Body of pancreas (tissue), 4 donors: ENCODE data around the gene NOX4. TPM values are rescaled to one million over a fixed set of nuclear protein-coding genes. Genes with fewer than 3 reads are reported as not detected.
"Not testable (repeated sequence)": the region's sequence is repeated elsewhere in the genome, so short reads cannot be mapped to it uniquely, and the experiment has no call there.

ENCODE experiments used
- ATAC-seq: fragments of 150-250 bp; one replicate; pipeline ENCODE4 v1.9.1; 2016
- DNase-seq, 4 donors: peaks; one replicate each; pipeline ENCODE4 v3.0.0-alpha.2; 2019
- H3K27ac ChIP-seq, 4 donors: fragments of 200-600 bp; sonication (generic); 1 replicate in 3 of 4; 2 replicates in 1 of 4; pipeline versions ENCODE4 v1.5.1 to v1.6.1; 2016 to 2019; ENCODE audit warnings: mild to moderate bottlenecking in 1 of 4, mixed read lengths in 1 of 4, moderate library complexity in 1 of 4
- H3K27me3 ChIP-seq, 2 donors: fragments of 200-600 bp; sonication (generic); one replicate each; pipeline ENCODE4 v1.6.0; 2016; ENCODE audit warnings: mild to moderate bottlenecking in 1 of 2
- H3K36me3 ChIP-seq, 2 donors: fragments of 200-600 bp; sonication (generic); replicated peaks in 1 of 2; 2 replicates each; pipeline ENCODE4 v1.5.1; 2016; ENCODE audit warnings: low read depth in 2 of 2; ENCODE audit not compliant: insufficient read depth in 1 of 2
- H3K4me1 ChIP-seq: fragments of 200-600 bp; sonication (generic); one replicate; pipeline ENCODE4 v1.6.0; 2016
- H3K4me3 ChIP-seq, 2 donors: fragments of 200-600 bp; sonication (generic); 1 replicate in 1 of 2; 2 replicates in 1 of 2; pipeline ENCODE4 v1.5.1; 2016 to 2019
- H3K9me3 ChIP-seq, 3 donors: fragments of 200-600 bp; sonication (generic); 1 replicate in 2 of 3; 2 replicates in 1 of 3; pipeline ENCODE4 v1.5.1; 2016
- CTCF ChIP-seq, 7 experiments: fragments of 450-650 bp in 4 of 7; fragments of 200-600 bp in 3 of 7; sonication (generic) in 3 of 7; IDR thresholded peaks; one replicate each; pipeline ENCODE4 v1.5.1; 2016 to 2019; ENCODE audit warnings: antibody characterized with exemption in 7 of 7
- POLR2A ChIP-seq, 3 donors: fragments of 450-650 bp; IDR thresholded peaks; one replicate each; pipeline ENCODE4 v1.6.1; 2016; ENCODE audit warnings: antibody characterized with exemption in 3 of 3, mild to moderate bottlenecking in 2 of 3
- WGBS, 2 donors: methylation state at CpG; one replicate each; pipeline ENCODE4 v1.1.5; 2017; 5-methylcytosine and 5-hydroxymethylcytosine counted together
- intact Hi-C: fragments of 100-400 bp; cut with DNase I; formaldehyde crosslinking; loops from one replicate; pipeline ENCODE4 v1.15.1; 2023
- total RNA-seq, 2 donors: library from RNA; depleted of rRNA; stranded (reverse); fragments of >200 nt; gene quantifications; one replicate each; pipeline ENCODE4 v1.1.0, GENCODE V29; 2016

NOX4 gene
- total RNA-seq, 2 donors from 2014 or later: 0.78 TPM; not detected in 1

- DNase-seq: no peak
- H3K4me3 ChIP-seq: no peak overlapping the region
- intact Hi-C loops: no loop called here
- no peaks in the 10 kb centered on the region for H3K9me3 ChIP-seq
- H3K4me1 ChIP-seq: no peaks in the 10 kb centered on the region
- H3K27me3 ChIP-seq: no peaks in the 10 kb centered on the region
- no peak overlapping the region for H3K27ac ChIP-seq
- TF ChIP-seq POLR2A (IDR thresholded peaks at IDR 0.05) (no peak), CTCF (IDR thresholded peaks at IDR 0.05) (no peak)
- no peaks in the 10 kb centered on the region for H3K36me3 ChIP-seq
- 39 to 50% methylated on average over 2 of the region's 2 CpGs for WGBS, 2 donors
- ATAC-seq: no peak
Measured at GRCh38 chr11:89361734-89362133, 129.4 kb downstream of the NOX4 start.

GRCh38 chr11:89359208-89359607 is 132.0 kb downstream of the NOX4 start:
- H3K4me3 ChIP-seq, H3K27me3 ChIP-seq, ATAC-seq, H3K27ac ChIP-seq, H3K4me1 ChIP-seq, H3K9me3 ChIP-seq, H3K36me3 ChIP-seq, intact Hi-C loops, DNase-seq: not testable (repeated sequence)

GRCh38 chr11:89358761-89359160 is 132.4 kb downstream of the NOX4 start:
- 30 to 39% methylated on average over 4 of the region's 4 CpGs for WGBS, 2 donors
- H3K9me3 ChIP-seq: no peaks in the 10 kb centered on the region
- no peaks in the 10 kb centered on the region for H3K4me1 ChIP-seq
- no peak overlapping the region for H3K4me3 ChIP-seq
- TF ChIP-seq CTCF (IDR thresholded peaks at IDR 0.05): no peak
- no peak for TF ChIP-seq POLR2A (IDR thresholded peaks at IDR 0.05)
- no peak overlapping the region for H3K27ac ChIP-seq
- H3K27me3 ChIP-seq: no peaks in the 10 kb centered on the region
- DNase-seq: no peak
- intact Hi-C loops: no loop called here
- ATAC-seq: no peak
- H3K36me3 ChIP-seq: no peaks in the 10 kb centered on the region

GRCh38 chr11:89355646-89356045 is 135.5 kb downstream of the NOX4 start:
- H3K27ac ChIP-seq: no peak overlapping the region
- no peaks in the 10 kb centered on the region for H3K4me1 ChIP-seq
- no peaks in the 10 kb centered on the region for H3K36me3 ChIP-seq
- DNase-seq (no peak), ATAC-seq (no peak)
- WGBS, 2 donors: 79 to 88% methylated on average over 1 of the region's 1 CpG
- intact Hi-C loops: no loop called here
- no peaks in the 10 kb centered on the region for H3K27me3 ChIP-seq
- TF ChIP-seq POLR2A (IDR thresholded peaks at IDR 0.05) (no peak), CTCF (IDR thresholded peaks at IDR 0.05) (no peak)
- H3K4me3 ChIP-seq: no peak overlapping the region
- H3K9me3 ChIP-seq: no peaks in the 10 kb centered on the region

- H3K27me3 ChIP-seq, DNase-seq, H3K36me3 ChIP-seq, ATAC-seq, H3K9me3 ChIP-seq, H3K4me3 ChIP-seq, H3K4me1 ChIP-seq, H3K27ac ChIP-seq, intact Hi-C loops: not testable (repeated sequence)
- WGBS, 2 donors: 73 to 80% methylated on average over 2 of the region's 2 CpGs
Measured at GRCh38 chr11:89354513-89354912, 136.7 kb downstream of the NOX4 start.

- ATAC-seq (no peak), DNase-seq (no peak)
- Histone ChIP-seq H3K4me1 (no peaks in the 10 kb centered on the region), H3K4me3 (no peak overlapping the region), H3K9me3 (no peaks in the 10 kb centered on the region), H3K27ac (no peak overlapping the region), H3K27me3 (no peaks in the 10 kb centered on the region), H3K36me3 (no peaks in the 10 kb centered on the region)
- 65 to 73% methylated on average over 2 of the region's 2 CpGs for WGBS, 2 donors
- TF ChIP-seq POLR2A (IDR thresholded peaks at IDR 0.05) (no peak), CTCF (IDR thresholded peaks at IDR 0.05) (no peak)
- intact Hi-C loops: no loop called here
Measured at GRCh38 chr11:89347071-89347470, 144.1 kb downstream of the NOX4 start.
